DOHH2 (cell line): ENCODE data around the gene HDAC4.

Experiments
- H3F3A ChIP-seq: fragments of 200-600 bp; sonication (generic), shearing (Covaris generic); 2 replicates; pipeline ENCODE4 v1.6.0; 2016; ENCODE audit warnings: antibody characterized with exemption, mild to moderate bottlenecking; ENCODE audit not compliant: control insufficient read depth, insufficient read depth
- H3K27ac ChIP-seq: fragments of 200-600 bp; sonication (generic); 2 replicates; pipeline ENCODE4 v1.5.1; 2014; ENCODE audit warnings: low read depth, mild to moderate bottlenecking, low read length, moderate library complexity
- H3K27me3 ChIP-seq: fragments of 200-600 bp; sonication (generic); 2 replicates; pipeline ENCODE4 v1.6.1; 2014; ENCODE audit warnings: mild to moderate bottlenecking, low read length, mixed read lengths; ENCODE audit not compliant: control insufficient read depth
- H3K36me3 ChIP-seq: fragments of 200-600 bp; sonication (generic); 2 replicates; pipeline ENCODE4 v1.6.1; 2014; ENCODE audit warnings: mild to moderate bottlenecking, low read length, moderate library complexity, mixed read lengths; ENCODE audit not compliant: control insufficient read depth
- H3K4me1 ChIP-seq: fragments of 200-600 bp; sonication (generic); 2 replicates; pipeline ENCODE4 v1.6.1; 2014; ENCODE audit warnings: mild to moderate bottlenecking, low read length, mixed read lengths; ENCODE audit not compliant: control insufficient read depth
- H3K4me2 ChIP-seq: fragments of 200-600 bp; sonication (generic); 2 replicates; pipeline ENCODE4 v1.6.0; 2014; ENCODE audit warnings: mild to moderate bottlenecking, low read length, moderate library complexity
- H3K4me3 ChIP-seq: fragments of 200-600 bp; sonication (generic); 2 replicates; pipeline ENCODE4 v1.5.1; 2014; ENCODE audit warnings: mild to moderate bottlenecking, low read length, mixed read lengths
- H3K79me2 ChIP-seq: fragments of 200-600 bp; sonication (generic); 2 replicates; pipeline ENCODE4 v1.6.1; 2014; ENCODE audit warnings: mild to moderate bottlenecking, low read length, mixed read lengths; ENCODE audit not compliant: control insufficient read depth
- H3K9me2 ChIP-seq: fragments of 200-600 bp; sonication (generic); replicated peaks from 2 replicates; pipeline ENCODE4 v1.6.1; 2014; ENCODE audit warnings: mild to moderate bottlenecking, low read length, mixed read lengths; ENCODE audit not compliant: control insufficient read depth
- H3K9me3 ChIP-seq: fragments of 200-600 bp; sonication (generic); 2 replicates; pipeline ENCODE4 v1.6.1; 2014; ENCODE audit warnings: antibody characterized with exemption, low read length, mixed read lengths; ENCODE audit not compliant: control insufficient read depth, insufficient read depth
- H4K20me1 ChIP-seq: fragments of 200-600 bp; sonication (generic); 2 replicates; pipeline ENCODE4 v1.6.0; 2014; ENCODE audit warnings: low read depth, mild to moderate bottlenecking, antibody characterized with exemption, low read length, moderate library complexity; ENCODE audit not compliant: control insufficient read depth, insufficient read depth
- EZH2phosphoT487 ChIP-seq: fragments of 200-600 bp; sonication (generic); IDR thresholded peaks from 2 replicates; pipeline ENCODE4 v1.6.1; 2017; ENCODE audit warnings: borderline replicate concordance, mild to moderate bottlenecking, antibody characterized with exemption, low read length, moderate library complexity, mixed read lengths
- TF ChIP-seq, protein P1 (sequence below): fragments of 200-600 bp; sonication (generic); IDR thresholded peaks from one replicate; pipeline ENCODE4 v1.5.1; 2014; ENCODE audit warnings: antibody characterized with exemption, mild to moderate bottlenecking, low read depth, low read length; ENCODE audit not compliant: poor library complexity, severe bottlenecking

Gene HDAC4

DNA sequence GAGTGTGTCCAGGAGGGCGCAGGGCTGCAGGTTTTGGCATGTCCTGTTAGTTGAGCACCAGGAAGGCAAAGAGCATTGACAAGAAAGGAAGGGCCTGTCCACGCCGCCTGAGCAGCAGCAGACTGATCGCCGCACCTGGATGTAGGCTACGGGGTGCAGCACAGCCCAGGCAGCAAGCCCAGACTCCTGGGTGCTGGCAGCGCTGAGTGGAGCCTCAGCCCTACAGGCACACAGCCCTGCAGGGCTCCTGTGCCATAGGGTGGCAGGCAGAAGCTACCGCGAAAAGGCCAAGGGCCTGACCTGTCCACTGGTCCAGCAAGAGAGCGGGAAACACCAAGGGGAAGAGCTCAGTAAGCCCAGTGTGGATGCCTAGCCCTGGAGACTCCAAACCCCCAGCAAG is 198.0 kb downstream of the HDAC4 start:
- Histone ChIP-seq H3K79me2 (no peaks in the 10 kb centered on the region), H3K27ac (no peak overlapping the region), H3K4me2 (no peak overlapping the region), H3K36me3 (no peaks in the 10 kb centered on the region), H3K9me2 (no peaks in the 10 kb centered on the region), H4K20me1 (no peaks in the 10 kb centered on the region), H3F3A (no peaks in the 10 kb centered on the region), H3K4me1 (no peaks in the 10 kb centered on the region), H3K4me3 (no peak overlapping the region), H3K27me3 (no peaks in the 10 kb centered on the region), H3K9me3 (no peaks in the 10 kb centered on the region)
- TF ChIP-seq, protein P1, sequence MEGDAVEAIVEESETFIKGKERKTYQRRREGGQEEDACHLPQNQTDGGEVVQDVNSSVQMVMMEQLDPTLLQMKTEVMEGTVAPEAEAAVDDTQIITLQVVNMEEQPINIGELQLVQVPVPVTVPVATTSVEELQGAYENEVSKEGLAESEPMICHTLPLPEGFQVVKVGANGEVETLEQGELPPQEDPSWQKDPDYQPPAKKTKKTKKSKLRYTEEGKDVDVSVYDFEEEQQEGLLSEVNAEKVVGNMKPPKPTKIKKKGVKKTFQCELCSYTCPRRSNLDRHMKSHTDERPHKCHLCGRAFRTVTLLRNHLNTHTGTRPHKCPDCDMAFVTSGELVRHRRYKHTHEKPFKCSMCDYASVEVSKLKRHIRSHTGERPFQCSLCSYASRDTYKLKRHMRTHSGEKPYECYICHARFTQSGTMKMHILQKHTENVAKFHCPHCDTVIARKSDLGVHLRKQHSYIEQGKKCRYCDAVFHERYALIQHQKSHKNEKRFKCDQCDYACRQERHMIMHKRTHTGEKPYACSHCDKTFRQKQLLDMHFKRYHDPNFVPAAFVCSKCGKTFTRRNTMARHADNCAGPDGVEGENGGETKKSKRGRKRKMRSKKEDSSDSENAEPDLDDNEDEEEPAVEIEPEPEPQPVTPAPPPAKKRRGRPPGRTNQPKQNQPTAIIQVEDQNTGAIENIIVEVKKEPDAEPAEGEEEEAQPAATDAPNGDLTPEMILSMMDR = no peak
- TF ChIP-seq EZH2phosphoT487 = no peak

DNA sequence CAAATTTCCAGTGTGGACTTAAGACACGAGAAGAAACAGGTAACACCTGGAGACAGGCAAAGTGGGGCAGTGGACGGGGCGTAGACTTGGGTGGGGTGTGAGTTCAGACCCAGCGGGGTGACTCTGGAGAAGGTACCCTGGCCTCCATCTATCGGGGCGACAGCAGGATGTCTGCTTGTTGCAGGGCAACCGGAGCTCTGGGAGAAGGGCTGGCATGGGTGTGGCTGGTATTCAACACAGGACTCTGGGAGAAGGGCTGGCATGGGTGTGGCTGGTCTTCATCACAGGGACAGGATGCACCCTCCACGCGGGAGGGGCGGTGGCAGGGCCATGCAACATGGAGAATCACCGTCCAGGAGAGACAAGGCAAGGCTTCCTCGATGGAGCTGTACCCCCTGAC is 198.5 kb downstream of the HDAC4 start:
- Histone ChIP-seq H3K4me1 (no peaks in the 10 kb centered on the region), H3K79me2 (no peaks in the 10 kb centered on the region), H3K9me2 (no peaks in the 10 kb centered on the region), H3K36me3 (no peaks in the 10 kb centered on the region), H3F3A (no peaks in the 10 kb centered on the region), H3K4me3 (no peak overlapping the region), H4K20me1 (no peaks in the 10 kb centered on the region), H3K9me3 (no peaks in the 10 kb centered on the region), H3K27ac (no peak overlapping the region), H3K4me2 (no peak overlapping the region), H3K27me3 (no peaks in the 10 kb centered on the region)
- TF ChIP-seq, protein P1 = no peak
- TF ChIP-seq EZH2phosphoT487 = no peak

DNA sequence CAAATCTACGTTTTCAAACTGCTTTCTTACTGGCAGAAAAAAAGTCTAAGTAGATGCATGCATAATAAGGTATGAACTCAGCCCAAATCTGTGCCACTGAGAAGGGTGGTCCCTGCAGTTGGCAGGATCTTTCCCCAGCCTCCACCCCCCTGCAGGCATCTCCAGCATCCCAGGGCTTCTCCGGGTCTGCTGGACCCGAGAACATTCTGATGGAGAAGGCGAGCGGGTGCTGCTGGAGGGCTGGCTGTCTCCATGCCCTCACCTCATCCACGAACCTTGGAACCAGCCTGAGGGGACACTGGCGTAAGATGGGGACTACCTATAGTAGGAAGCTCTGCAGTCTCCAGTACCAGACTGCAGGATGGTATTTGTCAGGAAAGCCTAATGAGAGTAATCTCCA is 198.9 kb downstream of the HDAC4 start:
- Histone ChIP-seq H3K9me2 (no peaks in the 10 kb centered on the region), H3K36me3 (no peaks in the 10 kb centered on the region), H3K4me3 (no peak overlapping the region), H3K4me1 (no peaks in the 10 kb centered on the region), H3K79me2 (no peaks in the 10 kb centered on the region), H3F3A (no peaks in the 10 kb centered on the region), H3K4me2 (no peak overlapping the region), H3K27ac (no peak overlapping the region), H3K9me3 (no peaks in the 10 kb centered on the region), H3K27me3 (no peaks in the 10 kb centered on the region), H4K20me1 (no peaks in the 10 kb centered on the region)
- TF ChIP-seq, protein P1 = no peak
- no peak for TF ChIP-seq EZH2phosphoT487

DNA sequence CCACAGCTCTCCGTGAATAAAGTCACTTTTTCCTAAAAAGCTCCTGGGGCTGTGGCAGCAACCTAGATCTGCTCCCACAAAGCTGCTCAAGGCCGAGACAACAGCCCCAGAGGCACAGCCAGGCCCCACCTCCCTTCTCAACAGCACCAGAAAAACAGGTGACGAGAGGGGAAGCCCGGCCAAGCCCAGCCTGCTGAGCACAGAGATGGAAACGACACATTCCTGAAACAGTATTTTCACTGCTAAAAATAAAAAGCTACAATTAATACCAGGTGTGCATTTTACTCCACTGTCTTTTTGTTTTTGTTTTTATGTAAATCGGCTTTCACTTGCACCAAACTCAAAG is 199.3 kb downstream of the HDAC4 start:
- no peaks in the 10 kb centered on the region for H3K79me2 ChIP-seq
- H3K27me3 ChIP-seq = no peaks in the 10 kb centered on the region
- no peaks in the 10 kb centered on the region for H4K20me1 ChIP-seq
- H3F3A ChIP-seq = no peaks in the 10 kb centered on the region
- H3K27ac ChIP-seq = no peak overlapping the region
- H3K4me1 ChIP-seq = no peaks in the 10 kb centered on the region
- TF ChIP-seq EZH2phosphoT487 = no peak
- TF ChIP-seq, protein P1 = no peak
- no peaks in the 10 kb centered on the region for H3K9me2 ChIP-seq
- H3K36me3 ChIP-seq = no peaks in the 10 kb centered on the region
- H3K4me3 ChIP-seq = no peak overlapping the region
- H3K9me3 ChIP-seq = no peaks in the 10 kb centered on the region
- no peak overlapping the region for H3K4me2 ChIP-seq
